Endothelial cell of umbilical vein (primary cell): ENCODE data around the gene GALNT9. TPM values are rescaled to one million over a fixed set of nuclear protein-coding genes. Genes with fewer than 3 reads are reported as not detected.

Experiments used
- BruUV-seq: library from RNA; stranded (reverse); fragments of 400-500 nt; replicated peaks from 2 replicates; lab custom pipeline; 2021; lab: Mats Ljungman, UMichigan
- CTCF ChIA-PET: fragments of 300-600, 350-600 bp; sonication (Branson Sonifier 250); formaldehyde crosslinking; loops from one replicate; lab custom pipeline; 2021; ENCODE audit warnings: antibody characterized with exemption, inconsistent platforms; lab: Charles Lee
- POLR2A ChIA-PET: fragments of 300-600, 350-600 bp; sonication (Branson Sonifier 250); formaldehyde crosslinking; loops from one replicate; lab custom pipeline; 2021; ENCODE audit warnings: antibody characterized with exemption, inconsistent platforms; lab: Charles Lee
- DNase-seq: peaks from one replicate; pipeline ENCODE4 v3.0.0-alpha.2; 2011; ENCODE audit warnings: low read depth, low spot score
- FAIRE-seq: peaks from 2 replicates; lab custom pipeline; 2011; peaks lifted over from hg19 to GRCh38; lab: Jason Lieb, UNC
- H2AFZ ChIP-seq: 2 replicates; pipeline ENCODE4 v1.6.0; 2012; ENCODE audit warnings: low read depth, low read length, control low read depth, inconsistent platforms
- H3K27ac ChIP-seq: 2 replicates; pipeline ENCODE4 v1.5.1; 2011; ENCODE audit warnings: low read depth, mild to moderate bottlenecking, control low read depth, low read length, moderate library complexity; ENCODE audit not compliant: insufficient read depth
- H3K27me3 ChIP-seq, 2 experiments: 2 replicates each; pipeline versions ENCODE4 v1.6.0 to v1.6.1; 2011; ENCODE audit warnings: low read length in 2 of 2, mixed read lengths in 1 of 2; ENCODE audit not compliant: control insufficient read depth in 2 of 2, insufficient read depth in 2 of 2
- H3K36me3 ChIP-seq, 2 experiments: 2 replicates in 1 of 2; 3 replicates in 1 of 2; pipeline ENCODE4 v1.5.1; 2011; ENCODE audit warnings: low read length in 2 of 2, mild to moderate bottlenecking in 1 of 2, moderate library complexity in 1 of 2; ENCODE audit not compliant: control insufficient read depth in 2 of 2, insufficient read depth in 2 of 2; ENCODE audit errors: extremely low read depth in 1 of 2
- H3K4me1 ChIP-seq: 3 replicates; pipeline ENCODE4 v1.5.1; 2011; ENCODE audit warnings: mild to moderate bottlenecking, low read length; ENCODE audit not compliant: control insufficient read depth, insufficient read depth; ENCODE audit errors: extremely low read depth
- H3K4me2 ChIP-seq: 2 replicates; pipeline ENCODE4 v1.6.1; 2011; ENCODE audit warnings: low read length, control low read depth, mixed read lengths; ENCODE audit not compliant: insufficient read depth
- H3K4me3 ChIP-seq, 3 experiments: fragments of 200-600 bp in 1 of 3; sonication (generic), shearing (Covaris generic) in 1 of 3; replicated peaks in 1 of 3; 2 replicates each; pipeline ENCODE4 v1.5.1; 2011 to 2016; ENCODE audit warnings: control low read depth in 3 of 3, low read length in 3 of 3, mild to moderate bottlenecking in 2 of 3, inconsistent platforms in 1 of 3, low read depth in 1 of 3, moderate library complexity in 1 of 3; ENCODE audit not compliant: insufficient read depth in 1 of 3
- H3K79me2 ChIP-seq: 2 replicates; pipeline ENCODE4 v1.6.0; 2012; ENCODE audit warnings: low read length, inconsistent platforms; ENCODE audit not compliant: control insufficient read depth, insufficient read depth
- H3K9ac ChIP-seq: replicated peaks from 2 replicates; pipeline ENCODE3; 2011; ENCODE audit warnings: low read length, control low read depth; ENCODE audit not compliant: insufficient read depth; ENCODE audit errors: extremely low read depth
- H3K9me1 ChIP-seq: replicated peaks from 3 replicates; pipeline ENCODE4 v1.6.0; 2011; ENCODE audit warnings: mild to moderate bottlenecking, low read length; ENCODE audit not compliant: control insufficient read depth, insufficient read depth; ENCODE audit errors: extremely low read depth
- H3K9me3 ChIP-seq: replicated peaks from 2 replicates; pipeline ENCODE4 v1.5.1; 2012; ENCODE audit warnings: low read length, inconsistent platforms; ENCODE audit not compliant: control insufficient read depth, insufficient read depth
- H4K20me1 ChIP-seq: replicated peaks from 2 replicates; pipeline ENCODE3; 2011; ENCODE audit warnings: mild to moderate bottlenecking, low read length; ENCODE audit not compliant: control insufficient read depth, insufficient read depth; ENCODE audit errors: extremely low read depth
- CTCF ChIP-seq, 2 donors: IDR thresholded peaks; 1 replicate in 1 of 2; 2 replicates in 1 of 2; pipeline ENCODE4 v1.5.1; 2011; ENCODE audit warnings: low read length in 2 of 2, mild to moderate bottlenecking in 2 of 2, moderate library complexity in 2 of 2, control low read depth in 1 of 2, inconsistent platforms in 1 of 2, low read depth in 1 of 2; ENCODE audit not compliant: insufficient read depth in 1 of 2; ENCODE audit errors: extremely low read depth in 1 of 2
- EZH2 ChIP-seq: IDR thresholded peaks from 2 replicates; pipeline ENCODE4 v1.6.1; 2012; ENCODE audit warnings: borderline replicate concordance, low read depth, mild to moderate bottlenecking, moderate library complexity, low read length, inconsistent platforms; ENCODE audit not compliant: severe bottlenecking
- FOS ChIP-seq: IDR thresholded peaks from 2 replicates; pipeline ENCODE4 v1.6.1; 2011; ENCODE audit warnings: mild to moderate bottlenecking, low read length, moderate library complexity, borderline replicate concordance; ENCODE audit not compliant: insufficient read depth
- GATA2 ChIP-seq: IDR thresholded peaks from 2 replicates; pipeline ENCODE4 v1.7.0; 2011; ENCODE audit warnings: low read depth, mild to moderate bottlenecking, moderate library complexity, mixed read lengths, low read length; ENCODE audit not compliant: insufficient read length, insufficient read depth
- JUN ChIP-seq: IDR thresholded peaks from 2 replicates; pipeline ENCODE4 v1.6.1; 2011; ENCODE audit warnings: borderline replicate concordance, low read depth; ENCODE audit not compliant: insufficient read length, insufficient read depth
- MAX ChIP-seq: IDR thresholded peaks from 2 replicates; pipeline ENCODE4 v1.6.1; 2011; ENCODE audit not compliant: insufficient read depth, insufficient read length
- MYC ChIP-seq: IDR thresholded peaks from one replicate; pipeline ENCODE4 v1.6.1; 2011; ENCODE audit warnings: mild to moderate bottlenecking, low read depth, low read length
- POLR2A ChIP-seq: IDR thresholded peaks from 2 replicates; pipeline ENCODE4 v1.6.1; 2012; ENCODE audit warnings: low read depth, mild to moderate bottlenecking, control low read depth, low read length
- POLR2AphosphoS5 ChIP-seq: IDR thresholded peaks from 2 replicates; pipeline ENCODE4 v1.6.1; 2012; ENCODE audit warnings: low read depth, mild to moderate bottlenecking, control low read depth, low read length, moderate library complexity; ENCODE audit not compliant: insufficient read depth
- dilution Hi-C: fragments of 300-500 bp; cut with MboI; formaldehyde crosslinking; loops from one replicate; pipeline ENCODE4 v1.15.0; 2019; ENCODE audit warnings: low sequenced_read_pairs; ENCODE audit not compliant: extremely low pct_ligation_motif_present
- intact Hi-C: fragments of 100-400 bp; cut with micrococcal nuclease; formaldehyde crosslinking; loops from one replicate; pipeline ENCODE4 v1.10.0; 2022
- polyA plus RNA-seq, 4 experiments: library from polyadenylated mRNA; depleted of rRNA in 3 of 4; stranded (reverse) in 3 of 4; unstranded in 1 of 4; fragments of >200 nt; gene quantifications; 2 replicates each; pipeline versions ENCODE4 v1.2.1 to v1.2.3, GENCODE V29; 2011 to 2012; ENCODE audit warnings: missing spikeins in 1 of 4
- total RNA-seq: library from RNA; stranded (reverse); gene quantifications from 2 replicates; pipeline ENCODE4 v1.2.3, GENCODE V29; 2021

Gene GALNT9
- total and polyA plus RNA-seq, 2 donors (not counting 3 experiments of a cell fraction or from before 2014, with no cell fraction given) = 0.14 to 0.73 TPM

GRCh38 chr12:132277374-132277941 lies 51.9 kb downstream of the GALNT9 start:
- Histone ChIP-seq H3K27me3 (no peaks in the 10 kb centered on the region), H3K36me3 (no peaks in the 10 kb centered on the region), H3K79me2 (no peaks in the 10 kb centered on the region), H3K9ac (no peak overlapping the region), H3K4me3 (no peak overlapping the region), H3K4me2 (no peak overlapping the region), H3K9me1 (no peaks in the 10 kb centered on the region), H3K27ac (no peak overlapping the region), H2AFZ (no peak overlapping the region), H3K9me3 (no peaks in the 10 kb centered on the region), H3K4me1 (no peaks in the 10 kb centered on the region), H4K20me1 (no peaks in the 10 kb centered on the region)
- POLR2A ChIA-PET = no interaction called here
- dilution Hi-C loops (no loop called here), intact Hi-C loops (no loop called here)
- no peak for FAIRE-seq
- BruUV-seq = no TSS peak
- CTCF ChIA-PET = no interaction called here
- no peak for DNase-seq
- TF ChIP-seq CTCF (IDR thresholded peaks at IDR 0.05; ENCODE audit: extremely low read depth in 1 of 2, insufficient read depth in 1 of 2, low read depth in 1 of 2, low read length in 2 of 2) = no peak
- TF ChIP-seq EZH2 = no peak
- no peak for TF ChIP-seq GATA2
- no peak for TF ChIP-seq POLR2AphosphoS5
- TF ChIP-seq FOS = no peak
- TF ChIP-seq MAX = no peak
- TF ChIP-seq MYC = no peak
- no peak for TF ChIP-seq JUN
- TF ChIP-seq POLR2A = no peak
